Glutamatergic neuron (in vitro differentiated cells): ENCODE data around the gene USH2A. TPM values are rescaled to one million over a fixed set of nuclear protein-coding genes. Genes with fewer than 3 reads are reported as not detected.

Source experiments
- DNase-seq: peaks from one replicate; pipeline ENCODE4 v3.0.0; 2022
- H3K27ac Mint-ChIP-seq: one replicate; pipeline ENCODE4 v1.8.0; 2020; ENCODE audit warnings: mild to moderate bottlenecking, mixed read lengths, inconsistent platforms; ENCODE audit not compliant: unreplicated experiment
- H3K27me3 Mint-ChIP-seq: one replicate; pipeline ENCODE4 v1.8.0; 2020; ENCODE audit warnings: mild to moderate bottlenecking, moderate library complexity, mixed read lengths, inconsistent platforms; ENCODE audit not compliant: unreplicated experiment
- H3K36me3 Mint-ChIP-seq: one replicate; pipeline ENCODE4 v1.8.0; 2020; ENCODE audit warnings: mild to moderate bottlenecking, mixed read lengths, inconsistent platforms; ENCODE audit not compliant: unreplicated experiment
- H3K4me1 Mint-ChIP-seq: one replicate; pipeline ENCODE4 v1.8.0; 2020; ENCODE audit warnings: mild to moderate bottlenecking, low read depth, mixed read lengths, inconsistent platforms; ENCODE audit not compliant: unreplicated experiment
- H3K4me3 Mint-ChIP-seq: one replicate; pipeline ENCODE4 v1.8.0; 2020; ENCODE audit warnings: mild to moderate bottlenecking, mixed read lengths, inconsistent platforms; ENCODE audit not compliant: unreplicated experiment
- H3K9me3 Mint-ChIP-seq: one replicate; pipeline ENCODE4 v1.8.0; 2020; ENCODE audit warnings: mild to moderate bottlenecking, moderate library complexity, mixed read lengths, inconsistent platforms; ENCODE audit not compliant: unreplicated experiment
- CTCF ChIP-seq: fragments of 200-600 bp; sonication (generic); IDR thresholded peaks from one replicate; pipeline ENCODE4 v1.5.0; 2021; ENCODE audit not compliant: partially characterized antibody, unreplicated experiment
- total RNA-seq: library from RNA; stranded (reverse); fragmentation: NEBNext Ultra II Directional; extraction: Animal tissue kit (Norgen Biotek cat#: 25700); gene quantifications from one replicate; pipeline ENCODE4 v1.2.1, GENCODE V29; 2021; ENCODE audit not compliant: unreplicated experiment

The USH2A gene
- total RNA-seq, 1 donor from 2014 or later = not detected

DNA sequence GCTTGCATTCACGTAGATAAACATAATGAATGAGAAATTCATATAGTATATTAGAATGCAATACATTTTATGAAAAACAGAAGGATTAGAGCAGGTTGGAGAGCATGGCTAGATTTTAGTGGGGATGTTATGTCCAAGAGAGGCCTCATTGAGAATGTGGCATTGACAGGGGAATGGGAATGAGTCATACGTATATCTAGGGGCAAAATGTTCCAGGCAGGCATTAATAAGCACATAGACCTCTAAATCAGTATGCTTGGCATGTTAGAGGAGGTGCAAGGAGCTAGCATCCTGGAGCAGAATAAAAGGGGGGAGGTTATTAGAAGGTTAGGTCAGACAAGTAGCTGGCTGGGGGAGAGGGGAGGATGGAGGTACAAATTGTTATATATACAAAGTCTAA is 93.0 kb downstream of the USH2A start:
- no peak for DNase-seq
- Mint-ChIP-seq H3K4me3 (no peak overlapping the region), H3K27ac (no peak overlapping the region), H3K36me3 (no peaks in the 10 kb centered on the region), H3K4me1 (no peaks in the 10 kb centered on the region), H3K9me3 (no peaks in the 10 kb centered on the region), H3K27me3 (no peaks in the 10 kb centered on the region)
- TF ChIP-seq CTCF = no peak

GRCh38 chr1:216325946-216326345 is 97.3 kb downstream of the USH2A start:
- Mint-ChIP-seq H3K27ac (no peak overlapping the region), H3K27me3 (no peaks in the 10 kb centered on the region), H3K4me3 (no peak overlapping the region), H3K4me1 (no peaks in the 10 kb centered on the region), H3K36me3 (no peaks in the 10 kb centered on the region), H3K9me3 (no peaks in the 10 kb centered on the region)
- no peak for TF ChIP-seq CTCF
- no peak for DNase-seq

DNA sequence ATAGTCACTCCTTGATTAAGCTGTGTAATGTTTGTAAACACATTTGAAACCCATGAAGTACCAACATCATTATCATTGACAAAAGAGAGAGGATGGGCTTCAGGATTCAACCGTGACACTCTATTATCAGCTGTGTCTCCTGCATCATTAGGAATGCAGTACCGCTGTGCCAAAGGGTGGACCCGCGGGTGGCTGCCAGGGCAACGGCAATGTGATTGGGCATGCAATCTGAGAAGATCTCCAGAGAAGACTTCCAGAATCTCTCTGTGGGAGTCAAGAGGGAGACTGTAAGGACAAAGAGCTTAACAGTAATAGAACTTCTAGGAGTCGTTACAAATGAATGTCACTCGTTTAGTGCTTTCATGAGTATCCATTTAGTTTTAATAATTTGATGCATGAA is 97.9 kb downstream of the USH2A start:
- Mint-ChIP-seq H3K36me3 (no peaks in the 10 kb centered on the region), H3K27ac (no peak overlapping the region), H3K4me3 (no peak overlapping the region), H3K9me3 (no peaks in the 10 kb centered on the region), H3K27me3 (no peaks in the 10 kb centered on the region), H3K4me1 (no peaks in the 10 kb centered on the region)
- no peak for TF ChIP-seq CTCF
- no peak for DNase-seq

- no peaks in the 10 kb centered on the region for H3K9me3 Mint-ChIP-seq
- no peak overlapping the region for H3K4me3 Mint-ChIP-seq
- no peaks in the 10 kb centered on the region for H3K36me3 Mint-ChIP-seq
- no peaks in the 10 kb centered on the region for H3K27me3 Mint-ChIP-seq
- no peak for TF ChIP-seq CTCF
- no peaks in the 10 kb centered on the region for H3K4me1 Mint-ChIP-seq
- DNase-seq = no peak
- H3K27ac Mint-ChIP-seq = no peak overlapping the region
Observed at GRCh38 chr1:216323344-216323743, 99.9 kb downstream of the USH2A start.

- no peak overlapping the region for H3K27ac Mint-ChIP-seq
- DNase-seq = no peak
- H3K36me3 Mint-ChIP-seq = no peaks in the 10 kb centered on the region
- peaks cover 1% of the 10 kb centered on the region for H3K9me3 Mint-ChIP-seq
- no peaks in the 10 kb centered on the region for H3K27me3 Mint-ChIP-seq
- no peak overlapping the region for H3K4me3 Mint-ChIP-seq
- TF ChIP-seq CTCF = no peak
- H3K4me1 Mint-ChIP-seq = peaks cover 7% of the 10 kb centered on the region
Observed at GRCh38 chr1:216314379-216315095, 108.7 kb downstream of the USH2A start.
